KMS-11 (cell line): ENCODE results near the gene PVALEF.

ENCODE experiments used
- H2AFZ ChIP-seq: fragments of 200-600 bp; sonication (generic); 2 replicates; pipeline ENCODE4 v1.6.1; 2016; ENCODE audit warnings: antibody characterized with exemption, mixed run types, low read depth
- H3K27ac ChIP-seq: fragments of 200-600 bp; sonication (generic); 2 replicates; pipeline ENCODE4 v1.6.1; 2016; ENCODE audit warnings: mild to moderate bottlenecking, mixed run types
- H3K27me3 ChIP-seq: fragments of 200-600 bp; sonication (generic); 2 replicates; pipeline ENCODE4 v1.6.1; 2017; ENCODE audit warnings: mild to moderate bottlenecking, low read depth, mixed run types, moderate library complexity; ENCODE audit not compliant: insufficient read depth
- H3K36me3 ChIP-seq: fragments of 200-600 bp; sonication (generic); 2 replicates; pipeline ENCODE4 v1.6.1; 2017; ENCODE audit warnings: mild to moderate bottlenecking, mixed run types; ENCODE audit not compliant: insufficient read depth
- H3K4me1 ChIP-seq: fragments of 200-600 bp; sonication (generic); 2 replicates; pipeline ENCODE4 v1.6.1; 2016; ENCODE audit warnings: mild to moderate bottlenecking, low read depth, mixed run types; ENCODE audit not compliant: poor library complexity, severe bottlenecking
- H3K4me2 ChIP-seq: fragments of 200-600 bp; sonication (generic); 2 replicates; pipeline ENCODE4 v1.7.0; 2016; ENCODE audit warnings: mild to moderate bottlenecking, mixed run types
- H3K4me3 ChIP-seq: fragments of 200-600 bp; sonication (generic); IDR thresholded peaks from 2 replicates; pipeline ENCODE4 v1.6.1; 2017; ENCODE audit warnings: low read depth, low read length, mixed read lengths; ENCODE audit not compliant: insufficient read depth
- H3K79me2 ChIP-seq: fragments of 200-600 bp; sonication (generic); 2 replicates; pipeline ENCODE4 v1.6.1; 2016; ENCODE audit warnings: low read depth, mixed run types; ENCODE audit not compliant: insufficient read depth
- H3K9ac ChIP-seq: fragments of 200-600 bp; sonication (generic); 2 replicates; pipeline ENCODE4 v1.6.1; 2016; ENCODE audit warnings: mild to moderate bottlenecking, mixed run types
- H4K20me1 ChIP-seq: fragments of 200-600 bp; sonication (generic); 2 replicates; pipeline ENCODE4 v1.6.1; 2016; ENCODE audit warnings: mild to moderate bottlenecking, mixed run types; ENCODE audit not compliant: insufficient read depth
- TF ChIP-seq, protein P1 (sequence below): fragments of 200-600 bp; sonication (generic); conservative IDR thresholded peaks from 2 replicates; pipeline ENCODE4 v1.6.1; 2017; ENCODE audit warnings: low read depth, mild to moderate bottlenecking, antibody characterized with exemption, low read length, moderate library complexity, mixed read lengths

Gene PVALEF

DNA sequence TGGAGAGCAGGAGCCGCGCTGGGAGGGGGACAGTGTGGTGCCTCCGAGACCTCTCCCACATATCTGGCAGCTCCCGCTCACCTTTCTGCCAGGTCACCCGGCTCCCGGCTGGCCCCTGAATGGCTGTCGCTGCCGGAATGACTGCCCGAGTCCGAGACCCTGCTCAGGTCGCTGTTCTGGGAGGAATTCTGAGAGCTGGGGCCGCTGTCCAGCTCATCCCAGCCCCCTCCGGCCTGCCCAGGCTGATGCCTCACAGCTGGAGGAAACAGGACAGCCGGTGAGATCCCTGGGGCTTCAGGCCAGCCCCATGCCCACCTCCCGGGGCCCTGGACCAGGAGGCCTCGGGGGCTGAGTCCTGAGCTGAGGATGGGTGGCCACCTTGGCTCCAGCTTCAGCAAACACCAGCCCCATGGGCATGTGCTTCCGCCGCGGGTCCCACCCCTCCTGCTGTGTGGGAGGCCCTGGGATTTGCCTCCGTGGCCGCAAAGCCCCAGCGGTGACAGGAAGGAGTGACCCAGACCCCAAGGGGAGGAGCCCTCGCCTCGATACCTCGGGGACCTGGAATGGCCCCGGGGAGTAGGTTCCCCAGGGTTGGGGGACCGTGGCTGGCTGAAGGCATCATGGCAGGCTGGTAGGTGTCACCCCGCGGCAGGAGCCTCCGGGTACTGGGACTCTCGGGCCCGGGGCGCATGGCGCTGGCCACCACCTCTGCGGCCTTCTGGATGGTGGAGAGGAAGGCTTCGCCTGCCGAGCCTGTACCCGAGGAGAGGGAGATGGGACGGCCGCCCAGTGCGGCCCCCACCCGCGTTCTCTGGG lies 66.7 kb downstream of the PVALEF start:
- no peak overlapping the region for H2AFZ ChIP-seq
- no peak overlapping the region for H3K27ac ChIP-seq
- no peaks in the 10 kb centered on the region for H3K79me2 ChIP-seq
- H3K9ac ChIP-seq: no peak overlapping the region
- H3K36me3 ChIP-seq: no peaks in the 10 kb centered on the region
- TF ChIP-seq, protein P1, sequence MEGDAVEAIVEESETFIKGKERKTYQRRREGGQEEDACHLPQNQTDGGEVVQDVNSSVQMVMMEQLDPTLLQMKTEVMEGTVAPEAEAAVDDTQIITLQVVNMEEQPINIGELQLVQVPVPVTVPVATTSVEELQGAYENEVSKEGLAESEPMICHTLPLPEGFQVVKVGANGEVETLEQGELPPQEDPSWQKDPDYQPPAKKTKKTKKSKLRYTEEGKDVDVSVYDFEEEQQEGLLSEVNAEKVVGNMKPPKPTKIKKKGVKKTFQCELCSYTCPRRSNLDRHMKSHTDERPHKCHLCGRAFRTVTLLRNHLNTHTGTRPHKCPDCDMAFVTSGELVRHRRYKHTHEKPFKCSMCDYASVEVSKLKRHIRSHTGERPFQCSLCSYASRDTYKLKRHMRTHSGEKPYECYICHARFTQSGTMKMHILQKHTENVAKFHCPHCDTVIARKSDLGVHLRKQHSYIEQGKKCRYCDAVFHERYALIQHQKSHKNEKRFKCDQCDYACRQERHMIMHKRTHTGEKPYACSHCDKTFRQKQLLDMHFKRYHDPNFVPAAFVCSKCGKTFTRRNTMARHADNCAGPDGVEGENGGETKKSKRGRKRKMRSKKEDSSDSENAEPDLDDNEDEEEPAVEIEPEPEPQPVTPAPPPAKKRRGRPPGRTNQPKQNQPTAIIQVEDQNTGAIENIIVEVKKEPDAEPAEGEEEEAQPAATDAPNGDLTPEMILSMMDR: no peak
- no peaks in the 10 kb centered on the region for H3K4me1 ChIP-seq
- no peaks in the 10 kb centered on the region for H3K27me3 ChIP-seq
- H4K20me1 ChIP-seq: no peaks in the 10 kb centered on the region
- H3K4me3 ChIP-seq: no peak overlapping the region
- H3K4me2 ChIP-seq: no peak overlapping the region
